ENCODE data around the gene RERE.

The RERE gene

DNA sequence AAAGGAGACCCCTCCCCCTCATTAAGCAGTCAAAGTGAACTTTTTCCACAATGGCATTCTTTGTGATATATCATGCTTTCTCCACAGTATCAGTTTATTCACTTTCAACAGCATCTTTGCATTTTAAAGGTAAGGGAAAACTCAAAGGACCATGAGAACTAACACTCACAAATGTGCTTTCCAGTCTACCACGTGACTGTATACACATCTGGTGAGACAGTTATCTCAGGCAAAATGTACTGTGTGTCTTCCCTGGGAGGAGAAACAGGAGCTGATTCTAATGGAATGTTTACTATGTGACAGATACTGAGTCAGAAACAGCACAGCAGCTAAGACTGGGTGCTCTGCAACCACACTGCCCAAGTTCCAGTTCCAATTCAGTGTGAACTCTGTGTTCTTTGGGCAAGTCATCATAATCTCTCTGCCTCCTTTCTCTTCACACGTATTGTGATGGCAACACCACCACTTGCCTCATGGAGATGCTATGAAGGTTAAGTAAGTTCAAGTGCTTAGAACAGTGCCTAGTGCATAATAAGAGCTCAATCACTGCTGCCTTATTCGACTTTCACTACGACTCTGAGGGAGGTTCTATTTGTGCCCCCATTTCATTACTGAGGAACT lies 420.5 kb downstream of the RERE start:
- H2AFZ ChIP-seq (ENCODE audit: low read depth, low read length), result no peak overlapping the region
- no peak overlapping the region for H3K27ac ChIP-seq (ENCODE audit: low read length)
- DNase-seq, result no peak
- H3K9ac ChIP-seq (ENCODE audit: low read depth, low read length), result no peak overlapping the region
- no peak overlapping the region for H3K4me2 ChIP-seq (ENCODE audit: insufficient read depth, low read length)
- peaks cover 40% of the 10 kb centered on the region for H3K4me1 ChIP-seq (ENCODE audit: insufficient read depth, low read length)
- ATAC-seq (ENCODE audit: insufficient read depth, low read depth), result no peak
- peaks cover 19% of the 10 kb centered on the region for H4K20me1 ChIP-seq (ENCODE audit: insufficient read depth, low read length)
- no peaks in the 10 kb centered on the region for H3K9me3 ChIP-seq (ENCODE audit: insufficient read depth, low read length, severe bottlenecking)
- no peaks in the 10 kb centered on the region; the same call in 1 of the 2 replicates for H3K79me2 ChIP-seq (ENCODE audit: insufficient read depth, low read length)
- no peak overlapping the region for H3K4me3 ChIP-seq (ENCODE audit: low read depth in 1 of 2, low read length in 2 of 2)
- TF ChIP-seq EZH2 (IDR thresholded peaks at IDR 0.05; ENCODE audit: borderline replicate concordance, low read depth, low read length, severe bottlenecking), result no peak
- TF ChIP-seq, protein P1, sequence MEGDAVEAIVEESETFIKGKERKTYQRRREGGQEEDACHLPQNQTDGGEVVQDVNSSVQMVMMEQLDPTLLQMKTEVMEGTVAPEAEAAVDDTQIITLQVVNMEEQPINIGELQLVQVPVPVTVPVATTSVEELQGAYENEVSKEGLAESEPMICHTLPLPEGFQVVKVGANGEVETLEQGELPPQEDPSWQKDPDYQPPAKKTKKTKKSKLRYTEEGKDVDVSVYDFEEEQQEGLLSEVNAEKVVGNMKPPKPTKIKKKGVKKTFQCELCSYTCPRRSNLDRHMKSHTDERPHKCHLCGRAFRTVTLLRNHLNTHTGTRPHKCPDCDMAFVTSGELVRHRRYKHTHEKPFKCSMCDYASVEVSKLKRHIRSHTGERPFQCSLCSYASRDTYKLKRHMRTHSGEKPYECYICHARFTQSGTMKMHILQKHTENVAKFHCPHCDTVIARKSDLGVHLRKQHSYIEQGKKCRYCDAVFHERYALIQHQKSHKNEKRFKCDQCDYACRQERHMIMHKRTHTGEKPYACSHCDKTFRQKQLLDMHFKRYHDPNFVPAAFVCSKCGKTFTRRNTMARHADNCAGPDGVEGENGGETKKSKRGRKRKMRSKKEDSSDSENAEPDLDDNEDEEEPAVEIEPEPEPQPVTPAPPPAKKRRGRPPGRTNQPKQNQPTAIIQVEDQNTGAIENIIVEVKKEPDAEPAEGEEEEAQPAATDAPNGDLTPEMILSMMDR (IDR thresholded peaks at IDR 0.05; ENCODE audit: borderline replicate concordance, extremely low read depth, low read length, poor library complexity, severe bottlenecking), result no peak
- H3K27me3 ChIP-seq (ENCODE audit: insufficient read depth, low read length, poor library complexity), result no peaks in the 10 kb centered on the region
- H3K36me3 ChIP-seq (ENCODE audit: insufficient read depth, low read length), result no peaks in the 10 kb centered on the region

GRCh38 chr1:8396083-8396785 lies 421.2 kb downstream of the RERE start:
- Histone ChIP-seq H4K20me1 (ENCODE audit: insufficient read depth, low read length) (peaks cover 19% of the 10 kb centered on the region), H2AFZ (ENCODE audit: low read depth, low read length) (no peak overlapping the region), H3K4me2 (ENCODE audit: insufficient read depth, low read length) (peak overlapping the region; percentile 66), H3K36me3 (ENCODE audit: insufficient read depth, low read length) (no peaks in the 10 kb centered on the region), H3K27ac (ENCODE audit: low read length) (peak overlapping the region; percentile 77), H3K79me2 (ENCODE audit: insufficient read depth, low read length) (no peaks in the 10 kb centered on the region; the same call in 1 of the 2 replicates), H3K27me3 (ENCODE audit: insufficient read depth, low read length, poor library complexity) (no peaks in the 10 kb centered on the region), H3K4me3 (ENCODE audit: low read depth in 1 of 2, low read length in 2 of 2) (peak overlapping the region in 1 of 2 experiments; percentile 50; a peak in 1 of 4 replicates), H3K4me1 (ENCODE audit: insufficient read depth, low read length) (peaks cover 40% of the 10 kb centered on the region), H3K9me3 (ENCODE audit: insufficient read depth, low read length, severe bottlenecking) (no peaks in the 10 kb centered on the region), H3K9ac (ENCODE audit: low read depth, low read length) (no peak overlapping the region)
- TF ChIP-seq, protein P1 (IDR thresholded peaks at IDR 0.05; ENCODE audit: borderline replicate concordance, extremely low read depth, low read length, poor library complexity, severe bottlenecking), result no peak
- TF ChIP-seq EZH2 (IDR thresholded peaks at IDR 0.05; ENCODE audit: borderline replicate concordance, low read depth, low read length, severe bottlenecking), result no peak
- no peak for DNase-seq
- ATAC-seq (ENCODE audit: insufficient read depth, low read depth), result no peak

DNA sequence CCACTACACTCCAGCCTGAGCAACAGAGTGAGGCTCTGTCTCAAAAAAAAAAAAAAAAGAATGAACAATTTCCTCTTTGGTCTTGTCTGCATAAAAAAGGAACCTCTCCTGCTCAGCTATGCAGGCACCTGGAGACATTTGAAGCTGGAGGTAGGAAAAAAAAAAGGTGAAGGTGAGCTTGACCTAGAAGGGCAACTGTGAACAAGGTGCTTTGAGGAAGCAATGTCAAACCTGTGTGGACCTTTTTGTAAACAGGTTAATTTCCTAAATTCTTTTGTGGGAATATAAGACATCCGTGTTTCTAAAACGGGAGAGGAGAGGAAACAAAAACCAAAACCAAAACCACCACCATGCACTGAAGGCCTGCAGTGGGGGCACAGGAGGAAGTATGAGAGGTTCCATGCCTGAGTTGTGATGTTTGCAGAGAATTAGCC lies 422.0 kb downstream of the RERE start:
- peaks cover 40% of the 10 kb centered on the region for H3K4me1 ChIP-seq (ENCODE audit: insufficient read depth, low read length)
- peak overlapping the region; percentile 56; the same call in 1 of the 2 replicates for H2AFZ ChIP-seq (ENCODE audit: low read depth, low read length)
- H3K4me3 ChIP-seq (ENCODE audit: low read depth in 1 of 2, low read length in 2 of 2), result peak overlapping the region in 1 of 2 experiments; percentile 50; a peak in 2 of 4 replicates
- peaks cover 19% of the 10 kb centered on the region for H4K20me1 ChIP-seq (ENCODE audit: insufficient read depth, low read length)
- no peaks in the 10 kb centered on the region for H3K9me3 ChIP-seq (ENCODE audit: insufficient read depth, low read length, severe bottlenecking)
- H3K79me2 ChIP-seq (ENCODE audit: insufficient read depth, low read length), result no peaks in the 10 kb centered on the region; the same call in 1 of the 2 replicates
- no peaks in the 10 kb centered on the region for H3K27me3 ChIP-seq (ENCODE audit: insufficient read depth, low read length, poor library complexity)
- DNase-seq, result peak; percentile 54
- TF ChIP-seq, protein P1 (IDR thresholded peaks at IDR 0.05; ENCODE audit: borderline replicate concordance, extremely low read depth, low read length, poor library complexity, severe bottlenecking), result no peak
- no peak for TF ChIP-seq EZH2 (IDR thresholded peaks at IDR 0.05; ENCODE audit: borderline replicate concordance, low read depth, low read length, severe bottlenecking)
- peak; percentile 88 for ATAC-seq (ENCODE audit: insufficient read depth, low read depth)
- H3K27ac ChIP-seq (ENCODE audit: low read length), result peak overlapping the region; percentile 77
- H3K4me2 ChIP-seq (ENCODE audit: insufficient read depth, low read length), result peak overlapping the region; percentile 66
- no peaks in the 10 kb centered on the region for H3K36me3 ChIP-seq (ENCODE audit: insufficient read depth, low read length)
- peak overlapping the region; percentile 12; the same call in 1 of the 2 replicates for H3K9ac ChIP-seq (ENCODE audit: low read depth, low read length)
